ENCODE data around the gene PRDM16.
"Not testable (repeated sequence)": the region's sequence is repeated elsewhere in the genome, so short reads cannot be mapped to it uniquely, and the experiment has no call there.

The PRDM16 gene

DNA sequence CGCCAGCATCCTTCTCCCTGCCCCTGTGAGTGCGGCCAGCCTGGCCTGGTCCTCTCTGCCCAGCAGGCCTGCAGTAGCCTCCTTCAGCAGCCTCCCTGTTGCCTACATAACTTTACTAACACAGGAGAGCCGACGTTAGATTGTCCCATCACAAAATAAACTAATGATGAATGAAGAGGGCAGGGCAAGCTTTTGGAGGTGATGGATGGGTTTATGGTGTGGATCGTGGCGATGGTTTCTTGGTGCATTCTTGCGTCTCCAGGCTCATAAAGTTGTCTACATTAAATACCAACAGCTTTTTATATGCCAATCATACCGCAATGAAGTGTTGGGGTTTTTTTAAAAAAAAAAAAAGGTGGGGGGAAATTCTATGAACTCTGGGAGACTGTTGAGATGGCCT is 164.5 kb downstream of the PRDM16 start:
- Histone ChIP-seq H3K36me3 (ENCODE audit: control insufficient read depth in 2 of 2, insufficient read depth in 2 of 2, low read length in 2 of 2) (no peaks in the 10 kb centered on the region), H3K4me3 (ENCODE audit: low read length in 2 of 2) (no peak overlapping the region), H3K4me1 (ENCODE audit: control insufficient read depth, insufficient read depth, low read length) (no peaks in the 10 kb centered on the region), H3K9ac (ENCODE audit: low read length in 2 of 2) (no peak overlapping the region), H3K27me3 (ENCODE audit: control insufficient read depth in 1 of 2, insufficient read depth in 2 of 2, low read length in 2 of 2) (peaks cover 7 to 11% of the 10 kb centered on the region in 2 donors), H3K9me3 (ENCODE audit: control insufficient read depth in 2 of 2, low read length in 2 of 2) (no peaks in the 10 kb centered on the region), H3K27ac (ENCODE audit: low read length) (no peak overlapping the region)

DNA sequence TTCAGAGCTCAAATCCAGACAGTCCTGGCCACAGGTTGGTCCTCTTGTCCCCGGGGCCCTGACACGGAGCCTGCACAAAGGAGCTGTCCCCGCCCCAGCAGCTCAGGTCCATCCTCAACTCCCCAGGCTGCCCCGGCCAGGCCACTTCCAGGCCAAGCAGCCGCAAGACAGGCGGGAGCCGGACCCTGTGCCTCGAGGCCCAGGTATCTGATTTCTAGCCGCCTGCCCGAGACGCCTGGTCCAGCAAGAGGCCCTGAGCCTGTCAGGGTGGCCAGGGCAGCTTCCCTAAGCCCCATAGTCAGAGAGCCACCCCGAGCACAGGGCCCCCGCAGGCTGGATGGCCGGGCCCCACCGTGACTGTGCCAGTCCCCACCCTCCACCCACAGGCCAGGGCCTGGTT is 165.3 kb downstream of the PRDM16 start:
- Histone ChIP-seq H3K9ac (ENCODE audit: low read length in 2 of 2) (no peak overlapping the region), H3K4me1 (ENCODE audit: control insufficient read depth, insufficient read depth, low read length) (no peaks in the 10 kb centered on the region), H3K4me3 (ENCODE audit: low read length in 2 of 2) (no peak overlapping the region), H3K27ac (ENCODE audit: low read length) (no peak overlapping the region), H3K36me3 (ENCODE audit: control insufficient read depth in 2 of 2, insufficient read depth in 2 of 2, low read length in 2 of 2) (no peaks in the 10 kb centered on the region), H3K9me3 (ENCODE audit: control insufficient read depth in 2 of 2, low read length in 2 of 2) (peaks cover 0 to 7% of the 10 kb centered on the region in 2 donors), H3K27me3 (ENCODE audit: control insufficient read depth in 1 of 2, insufficient read depth in 2 of 2, low read length in 2 of 2) (peaks cover 11 to 12% of the 10 kb centered on the region in 2 donors)

DNA sequence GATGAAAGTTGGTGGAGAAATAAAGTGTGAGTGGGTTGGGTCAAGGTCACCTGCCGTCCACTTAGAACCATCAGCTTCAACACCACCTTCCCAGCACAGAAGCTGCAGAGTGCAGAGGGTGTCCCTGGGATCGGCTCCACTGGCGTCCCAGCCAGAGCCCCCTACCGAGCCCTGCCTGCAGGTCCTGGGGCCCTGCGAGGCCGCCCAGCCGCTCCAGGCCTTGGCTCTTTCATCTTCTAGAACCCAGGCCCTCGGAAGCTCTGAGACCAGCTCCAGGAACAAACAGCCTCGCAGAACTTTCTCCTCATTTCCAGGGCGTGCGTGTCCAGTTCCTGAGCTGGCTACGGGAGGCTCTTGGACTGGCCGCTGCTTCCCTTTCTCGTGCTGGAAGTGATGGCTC is 166.0 kb downstream of the PRDM16 start:
- Histone ChIP-seq H3K9me3 (ENCODE audit: control insufficient read depth in 2 of 2, low read length in 2 of 2) (peaks cover 0 to 9% of the 10 kb centered on the region in 2 donors), H3K36me3 (ENCODE audit: control insufficient read depth in 2 of 2, insufficient read depth in 2 of 2, low read length in 2 of 2) (no peaks in the 10 kb centered on the region), H3K4me3 (ENCODE audit: low read length in 2 of 2) (no peak overlapping the region), H3K27ac (ENCODE audit: low read length) (no peak overlapping the region), H3K4me1 (ENCODE audit: control insufficient read depth, insufficient read depth, low read length) (no peaks in the 10 kb centered on the region), H3K27me3 (ENCODE audit: control insufficient read depth in 1 of 2, insufficient read depth in 2 of 2, low read length in 2 of 2) (peaks cover 10 to 12% of the 10 kb centered on the region in 2 donors), H3K9ac (ENCODE audit: low read length in 2 of 2) (no peak overlapping the region)

DNA sequence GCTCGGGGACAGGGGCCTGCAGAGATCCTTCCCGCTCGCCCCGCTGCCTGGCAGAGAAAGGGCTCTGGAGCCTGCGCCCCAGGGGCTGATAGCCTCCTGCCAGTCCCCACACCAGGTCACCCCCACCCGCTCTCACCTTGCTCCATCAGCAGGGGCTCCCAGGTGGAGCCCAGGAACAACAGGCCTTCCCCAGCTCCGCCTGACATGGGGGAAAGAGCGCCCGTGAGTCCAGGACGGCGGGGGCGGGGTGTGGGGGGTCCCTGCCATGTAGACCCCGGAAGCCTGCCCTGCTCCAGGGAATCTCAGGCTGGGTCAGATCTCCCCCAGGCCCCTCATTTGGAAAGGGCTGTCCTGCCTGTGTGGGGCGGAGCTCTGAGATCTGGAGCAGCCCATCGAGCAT is 166.5 kb downstream of the PRDM16 start:
- no peak overlapping the region for H3K27ac ChIP-seq (ENCODE audit: low read length)
- peaks cover 0 to 9% of the 10 kb centered on the region in 2 donors for H3K9me3 ChIP-seq (ENCODE audit: control insufficient read depth in 2 of 2, low read length in 2 of 2)
- H3K4me1 ChIP-seq (ENCODE audit: control insufficient read depth, insufficient read depth, low read length): no peaks in the 10 kb centered on the region
- no peaks in the 10 kb centered on the region for H3K36me3 ChIP-seq (ENCODE audit: control insufficient read depth in 2 of 2, insufficient read depth in 2 of 2, low read length in 2 of 2)
- no peak overlapping the region for H3K9ac ChIP-seq (ENCODE audit: low read length in 2 of 2)
- H3K27me3 ChIP-seq (ENCODE audit: control insufficient read depth in 1 of 2, insufficient read depth in 2 of 2, low read length in 2 of 2): peaks cover 10 to 14% of the 10 kb centered on the region in 2 donors
- H3K4me3 ChIP-seq (ENCODE audit: low read length in 2 of 2): no peak overlapping the region

DNA sequence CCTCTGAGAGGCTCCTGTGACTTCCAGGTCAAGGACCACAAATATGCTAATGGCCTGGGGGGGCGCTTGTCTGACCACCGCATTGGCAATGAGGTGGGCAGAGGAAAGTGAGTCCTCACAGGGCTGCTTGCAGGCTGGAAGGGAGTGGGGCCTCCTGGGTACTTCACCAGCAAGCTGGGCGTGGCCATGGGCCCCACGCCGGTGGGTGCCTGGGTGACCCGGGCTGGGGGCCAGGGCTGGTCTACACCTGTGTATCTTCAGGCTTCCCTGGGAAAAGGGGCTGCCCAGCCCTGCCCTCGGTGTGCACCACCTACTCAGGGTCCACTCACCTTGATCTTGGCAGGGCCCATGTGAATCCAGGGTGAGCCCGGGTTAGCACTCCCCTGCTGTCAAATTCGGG is 167.4 kb downstream of the PRDM16 start:
- Histone ChIP-seq H3K9me3 (ENCODE audit: control insufficient read depth in 2 of 2, low read length in 2 of 2) (peaks cover 0 to 9% of the 10 kb centered on the region in 2 donors), H3K27ac (ENCODE audit: low read length) (no peak overlapping the region), H3K9ac (ENCODE audit: low read length in 2 of 2) (no peak overlapping the region), H3K4me1 (ENCODE audit: control insufficient read depth, insufficient read depth, low read length) (no peaks in the 10 kb centered on the region), H3K36me3 (ENCODE audit: control insufficient read depth in 2 of 2, insufficient read depth in 2 of 2, low read length in 2 of 2) (no peaks in the 10 kb centered on the region), H3K4me3 (ENCODE audit: low read length in 2 of 2) (no peak overlapping the region), H3K27me3 (ENCODE audit: control insufficient read depth in 1 of 2, insufficient read depth in 2 of 2, low read length in 2 of 2) (peaks cover 7 to 20% of the 10 kb centered on the region in 2 donors)

DNA sequence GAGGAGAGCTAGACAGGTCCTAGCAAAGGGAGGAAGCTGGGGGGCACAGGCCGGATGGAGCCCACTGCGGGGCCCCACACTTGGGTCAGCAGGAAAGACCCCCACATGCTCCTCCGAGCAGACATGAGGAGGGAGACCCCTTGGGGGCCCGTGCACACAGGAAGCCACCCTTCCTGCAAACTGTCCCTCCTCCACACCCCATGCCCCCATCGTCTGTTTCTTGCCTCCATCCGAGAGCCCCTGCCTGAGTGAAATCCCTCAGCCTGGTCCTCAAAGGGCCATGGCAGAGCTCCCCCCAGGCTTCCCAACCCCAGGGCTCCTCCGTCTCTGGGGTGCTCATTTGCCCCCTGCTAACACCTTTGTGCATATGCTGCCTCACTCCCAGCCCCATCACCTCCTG is 168.0 kb downstream of the PRDM16 start:
- no peak overlapping the region for H3K27ac ChIP-seq (ENCODE audit: low read length)
- H3K9ac ChIP-seq (ENCODE audit: low read length in 2 of 2): no peak overlapping the region
- H3K36me3 ChIP-seq (ENCODE audit: control insufficient read depth in 2 of 2, insufficient read depth in 2 of 2, low read length in 2 of 2): no peaks in the 10 kb centered on the region
- peaks cover 7 to 20% of the 10 kb centered on the region in 2 donors for H3K27me3 ChIP-seq (ENCODE audit: control insufficient read depth in 1 of 2, insufficient read depth in 2 of 2, low read length in 2 of 2)
- no peaks in the 10 kb centered on the region for H3K4me1 ChIP-seq (ENCODE audit: control insufficient read depth, insufficient read depth, low read length)
- H3K4me3 ChIP-seq (ENCODE audit: low read length in 2 of 2): no peak overlapping the region
- peaks cover 0 to 9% of the 10 kb centered on the region in 2 donors for H3K9me3 ChIP-seq (ENCODE audit: control insufficient read depth in 2 of 2, low read length in 2 of 2)

DNA sequence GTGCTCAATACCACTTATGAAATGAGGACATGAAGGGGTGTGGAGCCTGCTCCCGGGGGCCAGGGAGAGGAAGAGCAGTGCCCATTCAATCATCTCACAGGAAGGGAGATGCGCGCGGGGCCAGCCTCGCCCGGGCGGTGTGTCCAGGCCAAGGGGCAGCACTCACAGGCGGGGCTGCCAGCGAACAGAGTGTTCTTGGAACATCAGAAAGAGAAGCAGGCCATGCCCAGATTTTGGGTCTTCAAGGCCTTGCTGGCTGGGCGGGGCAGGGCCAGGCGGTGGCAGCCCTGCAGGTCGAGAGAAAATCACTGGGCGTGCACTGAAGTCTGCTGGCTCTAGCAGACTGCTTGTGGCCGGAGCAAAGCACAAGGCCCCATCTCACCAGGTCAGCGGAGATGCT is 168.6 kb downstream of the PRDM16 start:
- no peaks in the 10 kb centered on the region for H3K4me1 ChIP-seq (ENCODE audit: control insufficient read depth, insufficient read depth, low read length)
- no peak overlapping the region for H3K4me3 ChIP-seq (ENCODE audit: low read length in 2 of 2)
- no peak overlapping the region for H3K27ac ChIP-seq (ENCODE audit: low read length)
- H3K9ac ChIP-seq (ENCODE audit: low read length in 2 of 2): no peak overlapping the region
- H3K36me3 ChIP-seq (ENCODE audit: control insufficient read depth in 2 of 2, insufficient read depth in 2 of 2, low read length in 2 of 2): no peaks in the 10 kb centered on the region
- peaks cover 0 to 9% of the 10 kb centered on the region in 2 donors for H3K9me3 ChIP-seq (ENCODE audit: control insufficient read depth in 2 of 2, low read length in 2 of 2)
- peaks cover 7 to 23% of the 10 kb centered on the region in 2 donors for H3K27me3 ChIP-seq (ENCODE audit: control insufficient read depth in 1 of 2, insufficient read depth in 2 of 2, low read length in 2 of 2)

DNA sequence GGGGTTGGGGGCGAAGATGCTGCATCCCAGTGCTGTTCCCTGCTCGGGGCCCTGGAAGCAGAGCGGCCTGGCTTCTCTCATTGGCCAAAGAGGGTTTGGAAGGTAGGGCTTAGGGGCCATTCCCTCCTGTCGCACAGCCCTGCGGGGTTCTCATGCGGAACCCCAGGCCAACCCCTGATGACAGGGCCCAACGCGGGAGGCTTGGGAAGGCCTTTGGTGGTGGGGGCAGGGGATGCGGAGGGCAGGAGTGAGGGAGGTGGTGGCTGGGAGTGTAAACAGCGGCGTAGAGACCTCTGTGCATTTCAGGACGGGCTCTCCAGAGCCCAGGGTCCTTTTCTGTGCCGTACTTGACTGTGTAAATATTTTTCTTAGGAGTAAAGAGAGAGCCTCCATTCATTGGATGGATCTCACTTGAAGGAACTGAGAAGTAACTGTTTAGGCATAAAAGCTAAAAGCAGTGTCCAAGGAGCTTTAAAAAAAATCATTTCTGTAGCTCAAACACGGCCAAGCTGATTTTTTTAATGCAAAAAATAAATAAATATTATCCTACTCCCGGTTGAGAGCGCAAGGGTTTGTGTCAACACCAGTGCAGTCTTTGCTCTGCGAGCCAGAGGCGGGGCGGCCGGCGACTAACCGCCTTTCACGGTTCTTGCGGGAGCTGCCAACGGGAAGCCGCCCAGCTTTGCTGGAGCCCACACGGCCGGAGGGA is 169.1 kb downstream of the PRDM16 start:
- Histone ChIP-seq H3K4me3 (ENCODE audit: low read length in 2 of 2) (no peak overlapping the region), H3K27me3 (ENCODE audit: control insufficient read depth in 1 of 2, insufficient read depth in 2 of 2, low read length in 2 of 2) (peaks cover 9 to 22% of the 10 kb centered on the region in 2 donors), H3K36me3 (ENCODE audit: control insufficient read depth in 2 of 2, insufficient read depth in 2 of 2, low read length in 2 of 2) (no peaks in the 10 kb centered on the region), H3K27ac (ENCODE audit: low read length) (no peak overlapping the region), H3K9ac (ENCODE audit: low read length in 2 of 2) (no peak overlapping the region), H3K4me1 (ENCODE audit: control insufficient read depth, insufficient read depth, low read length) (no peaks in the 10 kb centered on the region), H3K9me3 (ENCODE audit: control insufficient read depth in 2 of 2, low read length in 2 of 2) (peaks cover 0 to 9% of the 10 kb centered on the region in 2 donors)

DNA sequence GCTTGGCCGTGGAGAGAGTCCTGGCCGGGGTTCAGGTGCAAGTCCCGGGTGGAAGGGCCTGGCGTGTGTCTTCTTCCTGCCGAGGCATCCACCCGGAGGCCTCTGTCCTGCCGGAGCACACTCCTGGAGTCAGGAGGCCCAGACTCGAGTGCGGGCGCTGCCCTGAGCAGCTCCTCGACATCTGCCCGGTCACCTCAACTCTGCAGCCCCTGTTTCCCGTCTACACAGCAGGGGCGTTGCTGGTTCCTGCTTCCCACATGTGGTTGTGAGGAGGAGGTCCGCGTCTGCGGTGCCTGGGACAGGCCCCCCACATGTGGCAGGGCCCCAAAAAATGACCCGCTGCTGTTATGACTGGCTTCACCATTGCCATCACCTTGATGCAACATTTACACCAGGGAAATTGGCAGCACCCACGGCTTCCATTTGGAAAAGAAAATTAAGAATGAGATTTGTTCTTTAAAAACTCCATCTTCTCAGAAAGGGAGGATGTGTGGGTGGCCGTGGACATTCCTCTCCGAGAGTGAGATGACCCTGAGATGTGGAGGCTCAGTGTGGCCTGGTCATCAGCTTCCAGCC is 169.8 kb downstream of the PRDM16 start:
- H3K9me3 ChIP-seq (ENCODE audit: control insufficient read depth in 2 of 2, low read length in 2 of 2): peaks cover 0 to 9% of the 10 kb centered on the region in 2 donors
- H3K4me3 ChIP-seq (ENCODE audit: low read length in 2 of 2): no peak overlapping the region
- H3K4me1 ChIP-seq (ENCODE audit: control insufficient read depth, insufficient read depth, low read length): no peaks in the 10 kb centered on the region
- no peak overlapping the region for H3K27ac ChIP-seq (ENCODE audit: low read length)
- H3K9ac ChIP-seq (ENCODE audit: low read length in 2 of 2): no peak overlapping the region
- peaks cover 8 to 23% of the 10 kb centered on the region in 2 donors for H3K27me3 ChIP-seq (ENCODE audit: control insufficient read depth in 1 of 2, insufficient read depth in 2 of 2, low read length in 2 of 2)
- H3K36me3 ChIP-seq (ENCODE audit: control insufficient read depth in 2 of 2, insufficient read depth in 2 of 2, low read length in 2 of 2): no peaks in the 10 kb centered on the region

DNA sequence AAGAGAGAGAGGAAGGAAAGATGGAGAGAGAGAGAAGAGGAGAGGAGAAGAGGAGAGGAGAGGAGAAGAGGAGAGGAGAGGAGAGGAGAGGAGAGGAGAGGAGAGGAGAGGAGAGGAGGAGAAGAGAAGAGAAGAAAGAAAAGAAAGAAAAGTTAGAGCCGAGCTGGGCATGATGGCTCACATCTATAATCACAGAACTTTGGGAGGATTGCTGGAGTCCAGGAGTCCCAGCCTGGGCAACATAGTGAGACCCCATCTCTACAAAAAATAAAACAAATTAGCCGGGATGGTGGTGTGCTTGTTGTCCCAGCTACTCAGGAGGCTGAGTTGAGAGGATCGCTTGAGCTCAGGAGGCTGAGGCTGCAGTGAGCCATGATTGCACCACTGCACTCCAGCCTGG is 171.0 kb downstream of the PRDM16 start:
- peaks cover 8 to 23% of the 10 kb centered on the region in 2 donors for H3K27me3 ChIP-seq (ENCODE audit: control insufficient read depth in 1 of 2, insufficient read depth in 2 of 2, low read length in 2 of 2)
- not testable (repeated sequence) for H3K4me3 ChIP-seq (ENCODE audit: low read length in 2 of 2); H3K4me1 ChIP-seq (ENCODE audit: control insufficient read depth, insufficient read depth, low read length); H3K9ac ChIP-seq (ENCODE audit: low read length in 2 of 2); H3K27ac ChIP-seq (ENCODE audit: low read length); H3K9me3 ChIP-seq (ENCODE audit: control insufficient read depth in 2 of 2, low read length in 2 of 2); H3K36me3 ChIP-seq (ENCODE audit: control insufficient read depth in 2 of 2, insufficient read depth in 2 of 2, low read length in 2 of 2)
